Amniotic epithelial cell (primary cell): ENCODE results near the gene CLEC2B.

Experiments
- DNase-seq: peaks from one replicate; pipeline ENCODE4 v3.0.0-alpha.2; 2010; ENCODE audit warnings: low read depth

CLEC2B gene

DNA sequence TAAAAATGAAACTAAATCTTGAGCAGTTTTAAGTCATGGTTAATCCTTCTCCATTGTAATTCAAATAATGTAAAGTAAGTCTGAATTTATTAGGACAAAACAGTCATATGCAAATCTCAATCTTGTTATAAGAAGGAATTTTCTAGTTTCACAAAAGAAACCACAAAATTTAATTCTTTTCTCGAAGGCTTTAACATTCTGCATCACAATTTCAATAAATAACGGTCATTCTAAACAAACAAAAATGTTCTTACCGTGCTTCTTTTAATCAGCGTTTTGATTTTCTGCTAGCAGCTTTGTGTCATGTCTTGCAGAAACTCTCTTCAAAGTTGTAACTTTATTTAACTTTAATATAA, 225 bp downstream of the CLEC2B start:
- no peak for DNase-seq

DNA sequence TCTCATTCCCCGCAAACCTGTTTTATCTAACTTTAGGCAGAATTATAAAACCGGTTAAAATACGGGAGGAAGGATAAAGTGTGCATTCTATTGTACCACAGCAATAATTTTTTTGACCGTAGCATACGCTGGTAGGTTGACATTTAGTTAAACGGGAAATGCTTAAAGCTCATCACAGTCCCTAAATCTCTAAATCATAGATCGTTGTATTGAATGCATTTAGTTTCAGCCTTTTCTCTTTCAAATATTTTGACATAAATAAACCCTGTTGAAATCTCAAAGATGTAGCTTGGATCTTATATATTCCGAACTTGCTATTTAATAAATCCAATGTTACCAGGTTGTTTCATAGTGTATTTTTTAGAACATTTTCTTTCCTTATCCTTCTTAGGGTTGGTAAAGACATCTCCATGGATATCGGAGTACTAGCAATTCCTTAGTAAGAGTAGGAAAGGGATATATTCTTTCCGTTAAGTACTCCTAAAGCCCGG, 798 bp downstream of the CLEC2B start:
- no peak for DNase-seq

DNA sequence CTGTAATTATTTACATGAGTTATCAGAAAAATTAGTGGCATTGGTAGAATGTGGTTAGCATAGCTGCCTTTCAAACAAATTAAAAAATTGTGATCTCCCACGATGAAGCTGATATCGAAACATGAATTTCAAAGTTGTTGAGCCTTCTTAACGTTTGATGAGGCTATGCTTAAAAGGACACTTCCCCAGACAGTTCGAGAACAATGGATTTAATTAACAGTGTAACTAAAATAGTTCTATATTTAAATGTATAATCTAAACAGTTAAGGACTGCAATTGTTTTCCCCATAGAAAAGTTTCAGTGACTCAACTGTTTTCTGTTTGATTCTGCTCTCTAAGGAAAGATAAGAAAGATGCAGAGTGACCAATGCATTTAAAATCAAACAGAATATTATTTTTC, 1.6 kb downstream of the CLEC2B start:
- DNase-seq, result no peak

DNA sequence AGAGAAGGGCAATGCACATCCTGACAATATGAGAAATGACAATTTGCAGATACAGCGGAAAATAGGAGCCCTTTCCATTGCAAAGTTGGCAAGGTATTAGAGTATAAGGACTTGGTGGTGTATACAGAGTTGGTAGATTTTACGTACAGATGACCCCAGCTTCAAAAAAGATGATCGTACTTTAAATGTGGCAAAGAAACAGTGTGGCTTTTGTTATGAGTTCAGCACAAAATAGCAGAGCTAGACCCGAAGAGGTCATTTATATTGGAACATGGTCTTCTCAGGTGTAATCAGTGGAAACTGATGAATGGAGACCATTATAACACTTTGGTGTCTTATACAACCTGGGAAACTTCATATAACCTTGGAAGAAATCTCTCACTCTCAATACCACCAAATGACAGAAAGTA, 2.3 kb downstream of the CLEC2B start:
- DNase-seq, result no peak

DNA sequence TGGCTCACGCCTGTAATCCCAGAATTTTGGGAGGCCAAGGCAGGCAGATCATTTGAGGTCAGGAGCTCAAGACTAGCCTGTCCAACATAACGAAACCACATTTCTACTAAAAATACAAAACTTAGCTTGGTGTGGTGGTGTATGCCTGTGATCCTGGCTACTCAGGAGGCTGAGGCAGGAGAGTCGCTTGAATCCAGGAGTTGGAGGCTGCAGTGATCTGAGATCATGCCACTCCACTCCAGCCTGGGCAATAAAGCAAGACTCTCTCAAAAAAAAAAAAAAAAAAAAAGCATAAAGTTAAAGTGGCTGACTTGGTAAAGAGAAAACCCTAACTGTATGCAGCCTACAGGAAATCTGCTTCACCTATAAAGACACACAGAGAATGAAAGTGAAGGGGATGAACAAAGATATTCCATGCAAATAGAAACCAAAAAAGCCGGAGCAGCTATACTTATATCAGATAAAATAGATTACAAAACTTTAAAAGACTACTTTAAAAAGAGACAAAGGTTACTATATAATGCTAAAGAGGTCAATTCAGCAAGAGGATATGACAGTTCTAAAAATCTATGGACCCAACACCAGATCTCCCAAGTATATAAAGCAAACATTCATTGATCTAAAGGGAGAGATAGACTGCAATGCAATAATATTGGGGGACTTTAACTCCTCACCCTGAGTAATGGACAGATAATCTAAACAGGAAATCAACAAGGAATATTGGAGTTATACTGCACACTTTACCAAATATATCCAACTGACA, 4.1 kb downstream of the CLEC2B start:
- no peak for DNase-seq

DNA sequence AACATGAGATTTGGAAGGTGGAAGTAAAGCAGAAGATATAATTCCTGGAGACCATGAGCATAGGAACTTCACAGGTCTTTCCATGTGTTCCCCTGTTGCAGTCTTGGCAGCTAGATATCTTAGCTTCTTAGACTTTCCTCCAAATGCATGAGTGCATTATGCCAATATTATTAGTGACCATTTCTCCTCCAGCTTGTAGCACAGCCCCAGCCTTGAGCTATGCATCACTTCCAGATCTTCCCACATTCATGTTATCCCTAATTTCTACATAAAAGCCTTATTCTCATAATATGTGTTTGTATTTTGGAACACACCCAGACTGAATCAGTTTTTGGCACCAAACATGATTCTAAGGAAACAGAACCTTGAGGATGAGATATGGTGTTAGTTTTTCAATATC, 11.0 kb downstream of the CLEC2B start:
- no peak for DNase-seq

DNA sequence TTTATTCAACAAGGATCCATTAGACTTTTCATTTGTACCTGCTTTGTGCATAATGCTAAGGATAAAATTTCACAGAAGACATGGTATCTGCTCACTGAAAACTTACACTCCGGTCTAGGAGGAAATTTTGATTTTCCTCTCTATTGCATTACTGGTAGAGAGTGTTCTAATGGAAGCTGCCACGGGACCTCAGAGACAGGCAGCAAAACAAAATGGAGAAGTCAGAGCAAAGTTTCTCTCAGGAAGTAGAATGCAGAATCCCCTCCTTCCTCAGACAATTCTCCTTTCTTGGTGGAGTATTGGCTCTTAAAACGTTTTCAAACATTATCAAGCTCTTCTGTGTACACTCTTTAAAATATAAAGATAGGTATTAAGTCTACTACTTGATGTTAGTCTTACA, 12.3 kb downstream of the CLEC2B start:
- no peak for DNase-seq

DNA sequence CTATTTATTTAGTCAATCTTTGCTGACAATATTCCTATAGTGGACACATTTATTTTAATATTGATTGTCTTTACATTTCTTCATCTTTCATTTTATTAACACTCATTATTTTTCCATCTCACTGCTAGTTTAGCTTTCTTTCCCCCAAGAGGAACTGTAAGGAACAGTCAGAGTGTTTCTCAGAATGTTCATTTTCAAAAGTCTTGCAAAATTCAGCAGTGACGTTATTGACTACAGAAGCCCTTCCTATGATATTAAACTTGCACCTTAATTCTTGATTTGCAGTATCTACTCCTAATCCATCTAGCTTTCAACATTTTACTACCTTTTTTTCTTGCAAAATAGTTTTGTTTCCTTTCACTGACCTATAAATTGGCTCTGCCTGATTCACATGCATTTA, 13.0 kb downstream of the CLEC2B start:
- no peak for DNase-seq

DNA sequence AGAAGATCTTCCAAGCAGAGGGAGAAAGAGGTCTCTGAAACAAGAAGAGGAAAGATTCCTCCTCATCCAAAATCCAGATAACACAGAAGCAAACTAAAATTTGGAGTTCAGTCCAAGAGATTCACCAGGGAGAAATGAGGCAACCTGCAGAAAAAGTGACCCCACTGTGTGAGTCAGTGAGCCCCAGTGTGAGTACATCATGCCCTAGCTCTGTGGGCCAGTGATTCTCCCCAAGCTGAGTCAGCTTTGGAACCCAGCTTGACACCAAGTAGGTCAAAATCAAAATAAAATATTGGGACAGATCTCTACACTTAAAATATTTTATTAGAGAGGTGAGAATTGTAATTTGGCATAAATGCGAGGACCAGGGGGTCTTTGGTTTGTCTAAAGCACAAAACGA, 17.2 kb downstream of the CLEC2B start:
- DNase-seq, result no peak

DNA sequence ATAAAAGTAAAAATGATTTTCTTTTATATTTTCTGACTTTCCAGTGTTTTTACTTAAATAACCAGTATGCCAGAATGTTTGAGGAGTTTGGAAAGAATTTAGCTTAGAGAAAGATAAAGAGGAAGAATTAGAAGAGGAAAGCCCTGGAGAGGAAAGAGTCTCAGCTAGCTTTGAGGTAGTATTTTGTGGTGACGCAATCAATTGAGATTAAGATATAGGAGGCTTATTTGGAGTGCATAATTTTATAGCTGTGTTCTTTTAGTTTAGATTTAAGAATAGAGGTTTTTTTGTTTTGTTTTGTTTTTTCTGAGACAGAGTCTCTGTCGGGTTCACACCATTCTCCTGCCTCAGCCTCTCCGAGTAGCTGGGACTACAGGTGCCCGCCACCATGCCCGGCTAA, 18.1 kb downstream of the CLEC2B start:
- DNase-seq, result no peak

DNA sequence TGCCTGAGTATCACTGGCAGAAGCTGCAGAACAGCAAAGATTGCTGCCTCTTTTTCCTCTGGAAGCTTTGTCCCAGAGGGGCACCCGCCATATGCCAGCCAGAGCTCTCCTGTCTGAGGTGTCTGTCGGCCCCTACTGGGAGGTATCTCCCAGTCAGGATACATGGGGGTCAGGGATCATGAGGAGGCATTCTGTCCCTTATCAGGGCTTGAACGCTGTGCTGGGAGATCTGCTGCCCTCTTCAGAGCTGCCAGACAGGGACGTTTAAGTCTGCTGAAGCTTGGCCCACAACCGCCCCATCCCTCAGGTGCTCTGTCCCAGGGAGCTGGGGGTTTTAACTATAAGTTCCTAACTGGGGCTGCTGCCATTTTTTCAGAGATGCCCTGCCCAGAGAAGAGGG, 20.3 kb downstream of the CLEC2B start:
- DNase-seq, result no peak

DNA sequence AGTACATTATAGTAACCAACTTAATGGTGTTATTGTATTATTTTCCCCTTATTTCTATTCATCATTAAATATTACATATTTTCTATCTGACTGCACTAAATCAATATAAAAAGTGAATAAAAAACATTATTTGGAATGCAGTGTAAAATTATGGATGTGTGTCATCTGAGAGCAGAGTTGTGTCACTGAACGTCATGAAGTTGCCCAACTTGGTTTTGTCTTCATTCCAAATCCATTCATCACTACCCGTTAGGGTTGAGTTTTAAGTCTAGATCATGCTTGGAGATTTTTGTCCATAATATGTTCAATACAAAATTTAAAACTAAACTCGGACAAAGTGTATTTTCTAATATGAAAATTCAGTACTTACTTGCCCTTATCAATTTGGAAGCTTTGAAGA, 25.7 kb downstream of the CLEC2B start:
- DNase-seq, result peak; percentile 22

DNA sequence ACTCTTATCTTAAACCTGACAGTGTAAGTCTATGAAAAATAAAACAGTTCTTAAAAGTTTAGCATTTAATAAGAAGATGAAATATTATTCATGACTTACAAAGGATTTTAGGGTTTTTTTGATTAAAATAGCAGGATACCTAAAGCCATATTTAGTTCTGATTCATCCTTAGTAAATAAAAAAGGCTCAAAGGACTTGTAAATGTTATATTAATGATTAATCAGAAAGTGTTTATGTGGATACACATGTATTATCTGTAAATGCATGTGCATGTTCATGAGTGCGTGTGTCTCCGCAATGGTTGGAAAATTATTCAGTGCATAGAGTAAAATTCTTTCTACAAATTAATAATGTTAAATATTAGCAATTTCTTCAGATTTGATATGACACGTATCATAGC, 37.4 kb downstream of the CLEC2B start:
- DNase-seq, result no peak

DNA sequence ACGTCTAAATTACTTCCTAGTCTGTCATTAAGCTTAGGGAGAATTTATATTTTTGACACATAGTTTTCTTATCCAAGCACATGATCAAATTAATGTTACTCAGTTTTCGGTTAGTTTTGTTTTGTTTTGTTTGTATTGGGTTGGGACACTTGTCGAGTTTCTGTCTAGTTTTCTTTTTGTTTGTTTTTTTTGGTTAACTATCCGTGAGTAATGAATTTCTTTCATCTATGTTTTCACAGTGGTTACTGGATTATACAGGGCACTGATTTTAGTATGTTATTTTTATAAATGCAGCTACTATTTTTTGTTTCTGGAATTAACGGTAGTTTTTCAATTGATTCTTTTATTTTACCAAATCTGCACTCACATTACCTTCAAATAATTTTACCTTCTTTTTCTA, 39.2 kb downstream of the CLEC2B start:
- no peak for DNase-seq

DNA sequence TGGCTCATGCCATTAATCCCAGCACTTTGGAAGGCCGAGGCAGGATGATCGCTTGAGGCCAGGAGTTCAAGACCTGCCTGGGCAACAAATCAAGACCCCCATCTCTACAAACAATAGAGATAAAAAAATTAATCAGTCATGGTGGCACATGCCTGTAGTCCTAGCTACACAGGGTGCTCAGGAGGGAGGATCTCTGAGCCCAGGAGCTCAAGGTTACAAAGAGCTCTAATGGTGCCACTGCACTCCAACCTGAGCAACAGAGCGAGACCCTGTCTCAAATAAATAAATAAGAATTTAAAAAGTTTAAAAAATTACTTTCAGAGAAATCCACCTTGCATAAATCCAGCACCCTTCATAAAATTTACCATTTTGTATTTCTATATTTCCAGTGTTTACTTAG, 39.7 kb downstream of the CLEC2B start:
- no peak for DNase-seq

DNA sequence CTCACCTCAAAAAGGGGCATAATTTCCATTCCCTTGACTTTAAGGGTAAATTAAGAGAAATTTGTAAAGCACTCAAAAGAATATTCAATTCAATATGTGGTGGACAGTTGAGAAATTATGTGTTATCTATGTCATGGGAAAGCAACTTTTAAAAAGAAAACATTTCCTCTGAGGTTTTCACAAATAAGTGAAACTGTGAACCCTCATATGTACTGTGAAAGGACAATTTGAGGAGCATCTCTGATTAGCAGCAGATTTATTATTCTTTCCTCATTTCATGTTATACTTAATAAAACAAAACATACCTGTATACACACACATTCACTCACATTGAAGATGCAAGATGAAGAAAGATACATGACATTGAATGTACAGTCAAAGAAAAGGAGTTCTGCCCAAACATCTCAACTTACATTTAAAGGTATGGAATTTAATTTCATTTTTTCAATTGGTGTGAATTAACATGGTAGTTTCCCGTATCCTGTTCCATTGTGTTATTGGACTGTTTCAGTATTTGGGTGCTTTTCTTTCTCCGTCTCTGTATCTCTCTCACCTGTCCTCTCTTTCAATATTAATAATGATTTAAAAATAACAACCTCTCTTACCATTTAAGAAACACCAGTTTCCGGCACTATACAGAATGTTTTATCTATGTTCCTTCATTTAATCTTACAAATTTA, 41.8 kb downstream of the CLEC2B start, which contains the start of gene KLRF1:
KLRF1 (plus strand) TSS at position 273 of the 680 bp plus-strand sequence; CDS start at position 337, 64 bp downstream.
- no peak for DNase-seq

DNA sequence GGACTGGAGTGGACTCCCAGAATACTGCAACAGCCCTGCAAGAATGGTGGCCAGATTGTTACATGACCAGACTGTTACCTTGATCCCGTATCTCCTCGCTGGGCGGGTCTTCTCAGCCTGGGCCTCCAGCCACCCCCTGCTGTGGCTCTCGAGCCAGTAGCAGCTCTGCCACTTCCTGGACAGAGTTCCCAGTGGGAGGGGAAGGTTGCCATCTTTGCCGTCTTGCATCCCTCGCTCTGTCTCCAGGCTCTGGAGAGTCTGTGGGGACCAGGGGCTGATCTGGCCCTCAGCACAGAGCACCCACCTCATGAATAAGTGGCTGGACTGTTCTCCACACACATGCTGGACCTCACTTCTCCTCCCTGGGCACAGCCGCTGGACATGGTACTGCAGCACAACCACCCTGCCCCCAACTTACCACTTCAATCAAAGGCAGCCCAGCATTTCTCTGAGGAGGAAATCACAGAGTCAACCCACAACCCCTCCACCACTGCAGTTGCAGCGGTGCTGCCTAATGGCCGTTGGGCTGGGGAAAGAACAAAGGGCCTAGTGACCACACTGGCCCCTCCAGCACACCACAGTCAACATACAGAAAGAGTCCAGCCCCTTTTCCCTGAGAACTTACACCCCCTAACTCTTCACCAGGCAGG, 48.7 kb downstream of the CLEC2B start:
- DNase-seq, result no peak

DNA sequence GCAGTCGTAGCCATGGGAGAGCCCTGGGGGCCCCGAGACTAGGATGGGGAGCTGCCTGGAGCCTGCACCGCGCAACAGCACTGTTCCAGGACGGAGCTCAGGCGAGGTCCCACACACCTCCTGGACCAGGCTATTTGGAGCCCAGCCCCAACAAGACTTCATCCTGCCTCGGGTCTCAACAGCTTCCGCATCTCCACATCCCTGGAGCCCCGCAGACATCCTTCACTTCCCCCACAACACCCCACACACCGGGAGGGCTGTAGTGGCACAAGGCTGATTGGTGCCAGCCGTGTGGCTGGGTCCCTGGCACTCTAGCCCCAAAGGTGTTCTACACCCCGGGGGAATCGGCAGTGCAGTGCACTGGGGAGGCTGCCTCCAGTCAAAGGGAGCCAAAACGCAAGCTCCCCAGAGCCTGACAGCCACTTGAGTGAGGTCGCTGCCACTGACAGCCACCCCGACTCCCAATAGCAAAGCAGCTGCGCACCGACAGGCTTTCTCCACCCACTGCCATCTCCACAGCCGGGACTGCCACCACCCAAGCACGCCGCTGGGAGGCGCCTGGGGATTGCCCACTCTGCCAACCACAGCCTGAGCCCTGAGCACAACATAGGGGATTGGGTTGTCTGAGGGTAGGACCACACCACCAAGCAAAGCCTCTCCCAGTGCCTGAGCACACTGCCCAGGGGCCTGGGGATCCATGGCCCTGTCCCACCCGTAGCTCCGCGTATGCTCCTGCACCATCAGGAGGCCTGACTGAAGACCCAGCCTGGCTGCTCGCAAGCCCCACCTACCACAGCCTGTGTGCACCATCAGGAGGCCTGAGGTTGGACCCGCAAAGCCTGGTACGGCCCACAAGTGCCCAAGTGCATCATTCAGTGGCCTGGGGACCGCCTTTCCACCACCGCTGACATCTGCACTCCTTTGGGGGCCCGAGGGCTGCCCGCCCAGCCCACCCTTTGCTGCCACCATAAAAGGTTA, 55.0 kb downstream of the CLEC2B start:
- peak; percentile 37 for DNase-seq

DNA sequence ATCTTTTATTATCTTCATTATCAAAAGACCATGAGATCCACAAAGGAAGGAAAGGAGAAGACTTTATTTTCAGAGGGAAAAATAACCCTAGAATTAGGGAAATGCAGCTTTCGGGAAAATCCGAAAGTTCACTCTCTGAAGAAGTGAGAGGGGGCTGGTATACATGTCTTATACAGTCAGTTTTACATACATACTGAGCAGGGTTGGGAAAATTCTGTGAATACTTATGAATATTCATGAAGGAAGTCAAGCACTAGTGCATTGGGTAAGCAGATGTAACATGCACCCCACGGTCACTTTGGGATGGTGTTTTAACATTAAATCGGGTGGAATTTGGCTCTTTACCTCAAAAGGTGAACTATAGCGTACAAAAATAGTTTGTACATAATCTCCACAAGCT, 57.5 kb downstream of the CLEC2B start:
- no peak for DNase-seq

DNA sequence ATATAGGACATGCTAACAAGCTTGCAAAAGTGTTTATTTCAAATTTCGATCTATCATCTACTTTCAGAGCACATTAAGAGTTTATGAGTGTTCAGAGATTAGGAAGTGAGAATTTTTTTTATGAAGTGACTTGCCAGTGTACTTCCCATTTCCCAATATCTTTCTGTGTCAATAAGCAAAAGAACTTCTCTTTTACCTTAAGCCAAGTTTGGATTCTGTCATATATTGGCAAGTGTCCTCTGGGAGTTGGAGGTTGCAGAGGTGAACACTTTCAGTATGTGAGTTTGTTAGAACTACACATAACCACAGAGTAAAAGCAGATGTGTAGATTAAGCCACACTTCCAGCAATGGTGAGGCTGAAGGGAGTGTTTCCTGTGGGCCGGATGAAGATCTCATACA, 58.5 kb downstream of the CLEC2B start:
- no peak for DNase-seq

DNA sequence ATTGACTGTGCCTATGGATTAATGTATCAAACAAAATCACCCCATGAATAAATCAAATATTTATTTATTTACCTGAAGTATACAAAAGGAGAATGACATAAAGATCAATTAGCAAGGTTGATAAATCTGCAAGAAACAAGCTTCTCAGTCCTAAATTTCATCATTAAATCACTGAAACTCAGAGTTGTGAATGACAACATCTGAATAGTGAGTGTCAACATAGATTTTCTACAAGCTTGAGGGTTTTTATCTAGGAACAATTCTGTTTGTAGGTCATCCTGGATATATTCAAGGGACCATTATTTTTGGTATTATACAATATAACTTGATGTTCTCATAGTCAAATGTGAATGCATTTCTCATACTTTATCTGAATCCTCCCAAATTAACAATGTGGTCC, 59.3 kb downstream of the CLEC2B start:
- no peak for DNase-seq

DNA sequence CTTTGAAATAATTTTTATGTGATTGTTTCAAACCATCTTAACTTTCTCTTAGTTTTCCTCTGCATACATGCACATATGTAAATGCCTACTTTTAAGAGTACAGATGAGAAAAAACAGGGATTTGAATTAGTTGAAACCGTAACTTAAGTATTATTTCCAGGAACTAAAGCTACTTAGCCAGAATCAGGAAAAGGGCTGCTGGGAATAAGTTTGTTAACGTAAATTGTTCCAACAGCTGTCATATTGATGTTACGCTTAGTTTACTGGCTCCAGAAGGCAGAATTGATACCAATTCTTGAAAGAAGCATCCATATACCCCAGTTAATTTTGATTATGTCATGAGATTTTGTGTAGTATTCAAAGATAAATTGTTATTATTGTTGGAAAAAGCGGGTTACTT, 59.8 kb downstream of the CLEC2B start:
- DNase-seq, result no peak
